ENCODE results near the gene FCAMR. TPM values are rescaled to one million over a fixed set of nuclear protein-coding genes. Genes with fewer than 3 reads are reported as not detected.
A peak's percentile ranks its signal among the peaks of the same experiment; 100 is the strongest.

FCAMR gene
- total RNA-seq, 1 donor from 2014 or later = not detected

DNA sequence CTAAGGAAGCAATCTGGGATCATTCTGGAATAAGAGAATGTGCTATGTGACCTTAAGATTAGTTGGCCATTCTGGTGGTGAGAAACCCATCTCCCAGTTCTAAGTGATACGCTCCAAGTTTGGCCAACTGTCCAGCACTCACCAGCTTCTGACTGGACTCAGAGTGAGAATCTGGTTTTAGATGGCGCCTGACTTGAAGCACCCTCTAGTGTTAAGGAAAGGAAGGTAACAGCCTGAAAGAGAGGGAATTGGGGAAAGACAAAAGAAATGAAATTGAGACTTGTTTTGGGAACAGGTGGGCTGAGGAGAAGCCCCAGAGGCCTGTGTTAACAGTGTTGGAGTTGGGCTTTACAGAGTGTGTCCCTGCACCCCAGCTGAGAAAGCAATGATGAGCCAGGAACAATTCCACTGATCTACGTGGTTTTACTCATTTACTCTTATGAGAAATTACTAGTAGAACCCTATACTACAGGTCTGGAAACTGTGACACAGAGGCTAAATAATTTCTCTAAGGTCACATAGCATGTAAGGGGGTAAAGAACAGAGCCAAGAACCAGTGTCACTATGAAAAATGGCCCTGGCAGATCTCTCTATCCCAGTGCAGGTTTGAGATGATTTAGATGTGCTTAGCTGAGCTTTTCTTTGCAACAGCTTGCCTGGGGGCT lies 9.3 kb upstream of the FCAMR start:
- H3K4me3 ChIP-seq (ENCODE audit: low read depth, low read length) = no peak overlapping the region
- H3K27me3 ChIP-seq (ENCODE audit: control insufficient read depth, insufficient read depth, low read length) = no peaks in the 10 kb centered on the region
- DNase-seq (ENCODE audit: low read depth) = no peak
- H3K36me3 ChIP-seq (ENCODE audit: control insufficient read depth, insufficient read depth, low read length) = no peaks in the 10 kb centered on the region
- peak; percentile 72 for TF ChIP-seq CTCF (IDR thresholded peaks at IDR 0.05; ENCODE audit: insufficient read depth, low read length, poor library complexity, severe bottlenecking)

GRCh38 chr1:206978259-206978658 lies 8.0 kb upstream of the FCAMR start:
- Histone ChIP-seq H3K36me3 (ENCODE audit: control insufficient read depth, insufficient read depth, low read length) (no peaks in the 10 kb centered on the region), H3K27me3 (ENCODE audit: control insufficient read depth, insufficient read depth, low read length) (no peaks in the 10 kb centered on the region), H3K4me3 (ENCODE audit: low read depth, low read length) (no peak overlapping the region)
- DNase-seq (ENCODE audit: low read depth) = no peak
- TF ChIP-seq CTCF (IDR thresholded peaks at IDR 0.05; ENCODE audit: insufficient read depth, low read length, poor library complexity, severe bottlenecking) = no peak

DNA sequence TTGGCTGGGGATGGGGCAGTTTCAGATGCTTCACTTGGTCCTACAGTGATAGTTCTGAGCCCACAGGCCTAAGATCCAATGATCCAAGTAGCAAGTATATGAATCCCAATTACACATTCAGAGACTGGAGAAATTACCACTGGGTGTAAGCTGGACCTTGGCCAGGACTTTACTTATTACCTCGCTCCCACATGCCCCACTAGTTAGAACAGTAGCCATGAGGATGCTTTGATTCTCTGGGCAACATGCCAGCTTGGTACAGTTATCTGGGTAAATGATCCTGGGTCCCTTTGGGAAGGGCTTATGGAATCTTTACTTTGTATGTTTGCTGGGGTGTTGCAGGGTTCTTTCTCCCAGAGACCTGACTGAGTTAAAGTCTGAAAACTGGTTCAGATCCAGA lies 5.0 kb upstream of the FCAMR start:
- no peak for TF ChIP-seq CTCF (IDR thresholded peaks at IDR 0.05; ENCODE audit: insufficient read depth, low read length, poor library complexity, severe bottlenecking)
- DNase-seq (ENCODE audit: low read depth) = no peak
- Histone ChIP-seq H3K4me3 (ENCODE audit: low read depth, low read length) (no peak overlapping the region), H3K36me3 (ENCODE audit: control insufficient read depth, insufficient read depth, low read length) (no peaks in the 10 kb centered on the region), H3K27me3 (ENCODE audit: control insufficient read depth, insufficient read depth, low read length) (no peaks in the 10 kb centered on the region)

GRCh38 chr1:206974140-206974539 lies 3.9 kb upstream of the FCAMR start:
- H3K4me3 ChIP-seq (ENCODE audit: low read depth, low read length) = no peak overlapping the region
- H3K36me3 ChIP-seq (ENCODE audit: control insufficient read depth, insufficient read depth, low read length) = no peaks in the 10 kb centered on the region
- TF ChIP-seq CTCF (IDR thresholded peaks at IDR 0.05; ENCODE audit: insufficient read depth, low read length, poor library complexity, severe bottlenecking) = no peak
- no peak for DNase-seq (ENCODE audit: low read depth)
- no peaks in the 10 kb centered on the region for H3K27me3 ChIP-seq (ENCODE audit: control insufficient read depth, insufficient read depth, low read length)

- Histone ChIP-seq H3K36me3 (ENCODE audit: control insufficient read depth, insufficient read depth, low read length) (no peaks in the 10 kb centered on the region), H3K27me3 (ENCODE audit: control insufficient read depth, insufficient read depth, low read length) (no peaks in the 10 kb centered on the region), H3K4me3 (ENCODE audit: low read depth, low read length) (no peak overlapping the region)
- no peak for TF ChIP-seq CTCF (IDR thresholded peaks at IDR 0.05; ENCODE audit: insufficient read depth, low read length, poor library complexity, severe bottlenecking)
- DNase-seq (ENCODE audit: low read depth) = no peak
Measured at GRCh38 chr1:206972728-206973127, 2.5 kb upstream of the FCAMR start.

DNA sequence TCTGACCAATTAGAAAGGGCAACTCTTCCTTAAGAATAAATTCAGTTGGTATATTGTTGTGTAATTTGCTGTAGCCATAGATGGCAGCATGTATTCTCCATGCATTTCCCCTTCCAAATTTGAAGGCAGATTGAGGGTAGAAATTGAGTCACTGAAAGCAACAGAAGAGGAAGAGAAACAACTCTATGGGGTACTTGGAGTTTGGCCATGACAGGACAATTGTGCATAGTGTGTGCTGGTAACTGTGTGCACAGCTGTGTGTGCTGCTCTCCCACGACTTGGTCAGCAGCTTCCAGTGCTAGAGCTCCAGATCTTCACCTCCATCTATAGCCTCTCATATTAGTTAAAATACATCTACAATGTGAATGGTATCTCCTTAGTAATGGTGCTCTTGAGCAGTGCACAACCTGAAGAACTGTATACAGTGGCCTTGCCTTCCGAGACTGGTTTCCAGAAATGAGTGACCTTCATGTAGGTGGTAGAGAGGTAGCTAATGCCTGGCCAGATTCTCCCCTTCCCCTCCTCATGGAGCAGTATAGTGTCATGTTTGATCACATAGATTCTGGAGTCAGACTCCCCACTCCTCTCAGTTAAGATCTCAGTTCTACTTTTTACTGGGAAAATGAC lies 882 bp upstream of the FCAMR start:
- Histone ChIP-seq H3K36me3 (ENCODE audit: control insufficient read depth, insufficient read depth, low read length) (no peaks in the 10 kb centered on the region), H3K27me3 (ENCODE audit: control insufficient read depth, insufficient read depth, low read length) (no peaks in the 10 kb centered on the region), H3K4me3 (ENCODE audit: low read depth, low read length) (no peak overlapping the region)
- no peak for TF ChIP-seq CTCF (IDR thresholded peaks at IDR 0.05; ENCODE audit: insufficient read depth, low read length, poor library complexity, severe bottlenecking)
- DNase-seq (ENCODE audit: low read depth) = no peak

Data from kidney epithelial cell (primary cell).